Urinary bladder (tissue), 4 donors: Measurements from ENCODE around the gene MSH2. TPM values are rescaled to one million over a fixed set of nuclear protein-coding genes. Genes with fewer than 3 reads are reported as not detected.

ENCODE experiments used
- DNase-seq: peaks from one replicate; pipeline ENCODE4 v3.0.0-alpha.2; 2015; ENCODE audit errors: extremely low spot score
- H3K27ac ChIP-seq: one replicate; pipeline ENCODE4 v1.5.1; 2013; ENCODE audit warnings: low read depth, mild to moderate bottlenecking, moderate library complexity
- H3K36me3 ChIP-seq: one replicate; pipeline ENCODE4 v1.6.1; 2013; ENCODE audit warnings: mild to moderate bottlenecking, moderate library complexity; ENCODE audit not compliant: insufficient read depth
- H3K4me1 ChIP-seq: one replicate; pipeline ENCODE4 v1.6.1; 2013; ENCODE audit warnings: mild to moderate bottlenecking, moderate library complexity; ENCODE audit not compliant: insufficient read depth
- H3K4me3 ChIP-seq: one replicate; pipeline ENCODE4 v1.5.1; 2013; ENCODE audit warnings: low read depth, low read length
- WGBS: extraction: QIAGEN DNeasy Blood & Tissue Kit; methylation state at CpG from one replicate; pipeline ENCODE4 v1.1.7; 2013; 5-methylcytosine and 5-hydroxymethylcytosine counted together
- polyA plus RNA-seq: library from polyadenylated mRNA; stranded (reverse); fragments of 200-250 nt; gene quantifications from one replicate; pipeline ENCODE4 v1.2.3, GENCODE V29; 2013
- small RNA-seq: library from RNA; depleted of rRNA; stranded (forward); fragments of <200 nt; gene quantifications from one replicate; pipeline ENCODE3, GENCODE V24; 2014
- total RNA-seq: library from RNA; depleted of rRNA; stranded (reverse); fragments of >200 nt; gene quantifications from one replicate; pipeline ENCODE4 v1.2.3, GENCODE V29; 2014
- donor health status: healthy with polysubstance abuse.
- donor health status: healthy.

MSH2 gene
- total and polyA plus RNA-seq, 2 donors: 9.5 to 51.4 TPM

DNA sequence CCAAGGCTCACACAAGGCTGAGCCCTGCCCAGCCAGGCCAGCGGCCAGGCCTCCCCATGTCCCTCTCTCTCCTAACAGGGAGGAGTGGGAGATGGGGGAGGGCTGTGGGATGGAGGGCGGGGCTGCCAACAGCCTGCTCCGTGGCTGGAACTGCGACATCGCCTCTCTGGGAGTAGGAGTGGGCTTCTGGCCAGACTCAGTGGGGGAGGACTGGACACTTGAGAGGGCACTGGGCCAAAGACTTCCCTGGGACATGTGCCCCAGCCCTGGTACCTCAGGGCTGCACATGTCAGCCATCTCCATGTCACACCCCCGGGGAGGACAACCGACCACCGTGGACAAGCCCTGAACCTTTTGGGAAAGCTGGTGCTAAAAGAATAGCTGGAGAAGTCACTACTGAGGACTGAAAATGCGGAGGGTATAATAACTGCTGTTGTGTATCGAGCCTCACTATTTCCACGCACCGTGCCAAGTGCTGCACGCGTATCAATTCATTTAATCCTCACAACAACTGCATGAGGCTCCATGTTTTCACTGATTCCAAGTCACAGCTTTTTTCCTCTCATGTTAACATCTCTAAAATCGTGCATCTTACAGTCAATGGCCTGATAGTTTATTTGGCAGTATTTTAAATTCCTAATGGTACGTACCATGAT, 127.3 kb downstream of the MSH2 start:
- Histone ChIP-seq H3K27ac (no peak overlapping the region), H3K36me3 (no peaks in the 10 kb centered on the region), H3K4me3 (no peak overlapping the region), H3K4me1 (no peaks in the 10 kb centered on the region)
- DNase-seq: no peak
- 68% methylated on average over 16 of the region's 16 CpGs for WGBS

GRCh38 chr2:47531378-47532042, 128.6 kb downstream of the MSH2 start:
- no peak for DNase-seq
- 94% methylated on average over 5 of the region's 5 CpGs for WGBS

More at GRCh38 chr2:47531378-47532042, 128.6 kb downstream of the MSH2 start:
- no peak overlapping the region for H3K27ac ChIP-seq
- no peaks in the 10 kb centered on the region for H3K4me1 ChIP-seq
- no peaks in the 10 kb centered on the region for H3K36me3 ChIP-seq
- H3K4me3 ChIP-seq: no peak overlapping the region

Small RNA genes within 50 kb of the gene (small RNA-seq; reads per million reads assigned to genes)
- gene MIR559 (not detected), gene RF00017 (not detected), gene RN7SKP119 (not detected)

Other genes with a start within 250 kb of the MSH2 start
- gene STPG4, start 247.8 kb upstream of the MSH2 start, total RNA-seq: not detected
- gene STPG4, start 247.8 kb upstream of the MSH2 start, polyA plus RNA-seq: 0.41 TPM
- gene CALM2, start 226.6 kb upstream of the MSH2 start, total RNA-seq: 631 TPM
- gene CALM2, start 226.6 kb upstream of the MSH2 start, polyA plus RNA-seq: 564 TPM
- gene EPCAM, start 33.8 kb upstream of the MSH2 start, total RNA-seq: 29.1 TPM
- gene EPCAM, start 33.8 kb upstream of the MSH2 start, polyA plus RNA-seq: 9.4 TPM
- 0.11 TPM for gene KCNK12, start 167.8 kb downstream of the MSH2 start, total RNA-seq
- 0.03 TPM for gene KCNK12, start 167.8 kb downstream of the MSH2 start, polyA plus RNA-seq